Thyroid gland (tissue), 4 donors: ENCODE data around the gene MAST4.

Source experiments
- POLR2A ChIP-seq, 2 donors: fragments of 450-650 bp; IDR thresholded peaks; one replicate each; pipeline ENCODE4 v1.6.1; 2017; ENCODE audit warnings: antibody characterized with exemption in 2 of 2, mild to moderate bottlenecking in 2 of 2, moderate library complexity in 1 of 2
- TF ChIP-seq, protein P1 (sequence below), 6 experiments: fragments of 200-600 bp in 3 of 6; fragments of 450-650 bp in 3 of 6; sonication (generic) in 3 of 6; IDR thresholded peaks; one replicate each; pipeline ENCODE4 v1.5.1; 2016 to 2019; ENCODE audit warnings: antibody characterized with exemption in 6 of 6, mild to moderate bottlenecking in 2 of 6, inconsistent platforms in 1 of 6, moderate library complexity in 1 of 6

- TF ChIP-seq, protein P1, sequence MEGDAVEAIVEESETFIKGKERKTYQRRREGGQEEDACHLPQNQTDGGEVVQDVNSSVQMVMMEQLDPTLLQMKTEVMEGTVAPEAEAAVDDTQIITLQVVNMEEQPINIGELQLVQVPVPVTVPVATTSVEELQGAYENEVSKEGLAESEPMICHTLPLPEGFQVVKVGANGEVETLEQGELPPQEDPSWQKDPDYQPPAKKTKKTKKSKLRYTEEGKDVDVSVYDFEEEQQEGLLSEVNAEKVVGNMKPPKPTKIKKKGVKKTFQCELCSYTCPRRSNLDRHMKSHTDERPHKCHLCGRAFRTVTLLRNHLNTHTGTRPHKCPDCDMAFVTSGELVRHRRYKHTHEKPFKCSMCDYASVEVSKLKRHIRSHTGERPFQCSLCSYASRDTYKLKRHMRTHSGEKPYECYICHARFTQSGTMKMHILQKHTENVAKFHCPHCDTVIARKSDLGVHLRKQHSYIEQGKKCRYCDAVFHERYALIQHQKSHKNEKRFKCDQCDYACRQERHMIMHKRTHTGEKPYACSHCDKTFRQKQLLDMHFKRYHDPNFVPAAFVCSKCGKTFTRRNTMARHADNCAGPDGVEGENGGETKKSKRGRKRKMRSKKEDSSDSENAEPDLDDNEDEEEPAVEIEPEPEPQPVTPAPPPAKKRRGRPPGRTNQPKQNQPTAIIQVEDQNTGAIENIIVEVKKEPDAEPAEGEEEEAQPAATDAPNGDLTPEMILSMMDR (IDR thresholded peaks at IDR 0.05): no peak
- no peak for TF ChIP-seq POLR2A (IDR thresholded peaks at IDR 0.05)
Measured at GRCh38 chr5:66793049-66793448, 196.9 kb downstream of the MAST4 start.
